Effector CD8-positive, alpha-beta T cell (primary cell): ENCODE data around the gene LMLN.
"Not testable (repeated sequence)": the region's sequence is repeated elsewhere in the genome, so short reads cannot be mapped to it uniquely, and the experiment has no call there.

Source experiments
- DNase-seq: peaks from one replicate; lab custom pipeline; 2025; lab: John Stamatoyannopoulos, UW

The LMLN gene

GRCh38 chr3:197955892-197956477 is 4.0 kb upstream of the LMLN start:
- no peak for DNase-seq

GRCh38 chr3:197956626-197956988 is 3.4 kb upstream of the LMLN start:
- no peak for DNase-seq

- no peak for DNase-seq
Observed at GRCh38 chr3:197957790-197958133, 2.3 kb upstream of the LMLN start.

GRCh38 chr3:197958346-197958745 is 1.7 kb upstream of the LMLN start:
- DNase-seq = no peak

- not testable (repeated sequence) for DNase-seq
Observed at GRCh38 chr3:197958848-197959247, 1.2 kb upstream of the LMLN start.

- DNase-seq = no peak
Observed at GRCh38 chr3:197959500-197959890, 522 bp upstream of the LMLN start.

GRCh38 chr3:197960694-197961581 is 921 bp downstream of the LMLN start:
- DNase-seq = no peak

GRCh38 chr3:197961582-197961945 is 1.5 kb downstream of the LMLN start:
- no peak for DNase-seq

- no peak for DNase-seq
Observed at GRCh38 chr3:197963019-197963637, 3.1 kb downstream of the LMLN start.

- DNase-seq = not testable (repeated sequence)
Observed at GRCh38 chr3:197967337-197967989, 7.4 kb downstream of the LMLN start.

- DNase-seq = no peak
Observed at GRCh38 chr3:197970588-197970987, 10.6 kb downstream of the LMLN start.

- DNase-seq = no peak
Observed at GRCh38 chr3:197974016-197974415, 14.0 kb downstream of the LMLN start.

GRCh38 chr3:197975311-197975710 is 15.3 kb downstream of the LMLN start:
- DNase-seq = no peak

GRCh38 chr3:197983076-197983475 is 23.1 kb downstream of the LMLN start:
- no peak for DNase-seq

GRCh38 chr3:197989651-197990050 is 29.6 kb downstream of the LMLN start:
- no peak for DNase-seq

GRCh38 chr3:197994736-197995135 is 34.7 kb downstream of the LMLN start:
- DNase-seq = no peak

- DNase-seq = no peak
Observed at GRCh38 chr3:197996855-197997254, 36.8 kb downstream of the LMLN start.

GRCh38 chr3:197997936-197998335 is 37.9 kb downstream of the LMLN start:
- no peak for DNase-seq

- no peak for DNase-seq
Observed at GRCh38 chr3:198017090-198017489, 57.1 kb downstream of the LMLN start.

- DNase-seq = no peak
Observed at GRCh38 chr3:198018416-198018815, 58.4 kb downstream of the LMLN start.

GRCh38 chr3:198019115-198019514 is 59.1 kb downstream of the LMLN start:
- no peak for DNase-seq

GRCh38 chr3:198021320-198021719 is 61.3 kb downstream of the LMLN start:
- DNase-seq = no peak

GRCh38 chr3:198022604-198023003 is 62.6 kb downstream of the LMLN start:
- DNase-seq = no peak
